Ascending aorta (tissue), 2 donors: ENCODE results near the gene MSANTD2. TPM values are rescaled to one million over a fixed set of nuclear protein-coding genes. Genes with fewer than 3 reads are reported as not detected.

ENCODE experiments used
- DNase-seq, 2 donors: peaks; one replicate each; pipeline ENCODE4 v3.0.0-alpha.2; 2019; ENCODE audit warnings: low spot score in 2 of 2
- H3K27ac ChIP-seq, 2 donors: fragments of 200-600 bp; sonication (generic); one replicate each; pipeline ENCODE4 v1.5.1; 2016 to 2017; ENCODE audit warnings: mild to moderate bottlenecking in 1 of 2
- H3K27me3 ChIP-seq: fragments of 200-600 bp; sonication (generic); one replicate; pipeline ENCODE4 v1.5.1; 2017
- H3K36me3 ChIP-seq, 2 donors: fragments of 200-600 bp; sonication (generic); one replicate each; pipeline ENCODE4 v1.5.1; 2016
- H3K4me1 ChIP-seq, 2 donors: fragments of 200-600 bp; sonication (generic); one replicate each; pipeline ENCODE4 v1.5.1; 2016 to 2017; ENCODE audit warnings: mild to moderate bottlenecking in 1 of 2
- H3K4me3 ChIP-seq, 2 donors: fragments of 200-600 bp; sonication (generic); one replicate each; pipeline ENCODE4 v1.5.1; 2016 to 2017; ENCODE audit warnings: mild to moderate bottlenecking in 1 of 2
- H3K9me3 ChIP-seq, 2 donors: fragments of 200-600 bp; sonication (generic); one replicate each; pipeline ENCODE4 v1.5.1; 2016
- intact Hi-C: fragments of 100-400 bp; cut with DNase I; formaldehyde crosslinking; loops from one replicate; pipeline ENCODE4 v1.15.1; 2023
- total RNA-seq: library from RNA; depleted of rRNA; stranded (reverse); fragments of >200 nt; gene quantifications from one replicate; pipeline ENCODE4 v1.1.0, GENCODE V29; 2016
- TF ChIP-seq, protein P1 (sequence below), 3 experiments: fragments of 200-600 bp in 2 of 3; fragments of 450-650 bp in 1 of 3; sonication (generic) in 2 of 3; IDR thresholded peaks; one replicate each; pipeline ENCODE4 v1.5.1; 2016 to 2019; ENCODE audit warnings: antibody characterized with exemption in 3 of 3, mild to moderate bottlenecking in 1 of 3, moderate library complexity in 1 of 3

Gene MSANTD2
- total RNA-seq, 1 donor from 2014 or later: 21.4 TPM

GRCh38 chr11:124831897-124832296 is 31.7 kb upstream of the MSANTD2 start:
- no peak overlapping the region for H3K27ac ChIP-seq
- no peaks in the 10 kb centered on the region for H3K36me3 ChIP-seq
- peaks cover 0 to 3% of the 10 kb centered on the region in 2 donors for H3K4me1 ChIP-seq
- no peaks in the 10 kb centered on the region for H3K9me3 ChIP-seq
- no peak overlapping the region for H3K4me3 ChIP-seq
- H3K27me3 ChIP-seq: no peaks in the 10 kb centered on the region
- no peak for DNase-seq
- TF ChIP-seq, protein P1, sequence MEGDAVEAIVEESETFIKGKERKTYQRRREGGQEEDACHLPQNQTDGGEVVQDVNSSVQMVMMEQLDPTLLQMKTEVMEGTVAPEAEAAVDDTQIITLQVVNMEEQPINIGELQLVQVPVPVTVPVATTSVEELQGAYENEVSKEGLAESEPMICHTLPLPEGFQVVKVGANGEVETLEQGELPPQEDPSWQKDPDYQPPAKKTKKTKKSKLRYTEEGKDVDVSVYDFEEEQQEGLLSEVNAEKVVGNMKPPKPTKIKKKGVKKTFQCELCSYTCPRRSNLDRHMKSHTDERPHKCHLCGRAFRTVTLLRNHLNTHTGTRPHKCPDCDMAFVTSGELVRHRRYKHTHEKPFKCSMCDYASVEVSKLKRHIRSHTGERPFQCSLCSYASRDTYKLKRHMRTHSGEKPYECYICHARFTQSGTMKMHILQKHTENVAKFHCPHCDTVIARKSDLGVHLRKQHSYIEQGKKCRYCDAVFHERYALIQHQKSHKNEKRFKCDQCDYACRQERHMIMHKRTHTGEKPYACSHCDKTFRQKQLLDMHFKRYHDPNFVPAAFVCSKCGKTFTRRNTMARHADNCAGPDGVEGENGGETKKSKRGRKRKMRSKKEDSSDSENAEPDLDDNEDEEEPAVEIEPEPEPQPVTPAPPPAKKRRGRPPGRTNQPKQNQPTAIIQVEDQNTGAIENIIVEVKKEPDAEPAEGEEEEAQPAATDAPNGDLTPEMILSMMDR (IDR thresholded peaks at IDR 0.05): no peak
- intact Hi-C loops: no loop called here

- DNase-seq: no peak
Observed at GRCh38 chr11:124830749-124831148, 30.5 kb upstream of the MSANTD2 start.

GRCh38 chr11:124829986-124830385 is 29.8 kb upstream of the MSANTD2 start:
- intact Hi-C loops: no loop called here
- Histone ChIP-seq H3K27me3 (no peaks in the 10 kb centered on the region), H3K27ac (no peak overlapping the region), H3K9me3 (no peaks in the 10 kb centered on the region), H3K36me3 (no peaks in the 10 kb centered on the region), H3K4me1 (no peaks in the 10 kb centered on the region), H3K4me3 (no peak overlapping the region)
- DNase-seq: no peak
- TF ChIP-seq, protein P1 (IDR thresholded peaks at IDR 0.05): no peak

More at GRCh38 chr11:124830749-124831148, 30.5 kb upstream of the MSANTD2 start:
- no peaks in the 10 kb centered on the region for H3K27me3 ChIP-seq
- no peaks in the 10 kb centered on the region for H3K9me3 ChIP-seq
- H3K36me3 ChIP-seq: no peaks in the 10 kb centered on the region
- intact Hi-C loops: no loop called here
- no peak overlapping the region for H3K4me3 ChIP-seq
- H3K27ac ChIP-seq: no peak overlapping the region
- TF ChIP-seq, protein P1 (IDR thresholded peaks at IDR 0.05): no peak
- H3K4me1 ChIP-seq: no peaks in the 10 kb centered on the region

DNA sequence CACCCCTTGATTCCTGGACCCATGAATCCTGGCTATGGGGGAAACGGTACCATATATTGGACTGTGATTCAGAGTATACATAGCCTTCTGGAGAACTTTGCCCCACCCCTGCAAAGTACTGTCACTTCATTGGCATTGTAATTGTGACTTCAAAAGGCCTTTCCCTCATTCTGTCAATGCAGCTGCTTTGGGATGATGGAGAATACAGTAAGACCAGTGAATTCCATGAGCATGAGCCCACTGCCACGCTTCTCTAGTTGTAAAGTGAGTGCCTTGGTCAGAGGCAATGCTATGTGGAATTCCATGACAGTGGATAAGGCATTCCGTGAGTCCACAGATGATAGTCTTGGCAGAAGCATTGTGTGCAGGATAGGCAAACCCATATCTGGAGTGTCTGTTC is 25.7 kb upstream of the MSANTD2 start:
- Histone ChIP-seq H3K36me3 (no peaks in the 10 kb centered on the region), H3K4me1 (no peaks in the 10 kb centered on the region), H3K27me3 (no peaks in the 10 kb centered on the region), H3K9me3 (no peaks in the 10 kb centered on the region), H3K27ac (no peak overlapping the region), H3K4me3 (no peak overlapping the region)
- no peak for DNase-seq
- TF ChIP-seq, protein P1 (IDR thresholded peaks at IDR 0.05): no peak
- intact Hi-C loops: no loop called here

- Histone ChIP-seq H3K27me3 (no peaks in the 10 kb centered on the region), H3K9me3 (no peaks in the 10 kb centered on the region), H3K4me3 (no peak overlapping the region), H3K4me1 (no peaks in the 10 kb centered on the region), H3K36me3 (no peaks in the 10 kb centered on the region), H3K27ac (no peak overlapping the region)
- TF ChIP-seq, protein P1 (IDR thresholded peaks at IDR 0.05): no peak
- intact Hi-C loops: no loop called here
- DNase-seq: peak in 1 of 2 donors; percentile 33
Observed at GRCh38 chr11:124823512-124824376, 23.5 kb upstream of the MSANTD2 start.
